Dermis microvascular lymphatic vessel endothelial cell (primary cell): ENCODE measurements around the gene CD22. TPM values are rescaled to one million over a fixed set of nuclear protein-coding genes. Genes with fewer than 3 reads are reported as not detected.

Source experiments
- DNase-seq, 2 donors: peaks; one replicate each; pipeline versions ENCODE4 v3.0.0 to v3.0.0-alpha.2; 2010; ENCODE audit warnings: low read depth in 2 of 2
- total RNA-seq: library from RNA; depleted of rRNA; stranded (reverse); fragments of >200 nt; gene quantifications from 2 replicates; pipeline ENCODE4 v1.2.1, GENCODE V29; 2014

The CD22 gene
- total RNA-seq, 1 donor from 2014 or later: 0.13 TPM

GRCh38 chr19:35313587-35313986, 15.4 kb upstream of the CD22 start:
- DNase-seq: no peak

- no peak for DNase-seq
Observed at GRCh38 chr19:35314031-35314430, 15.0 kb upstream of the CD22 start.

- no peak for DNase-seq
Observed at GRCh38 chr19:35314858-35315470, 14.0 kb upstream of the CD22 start.

DNA sequence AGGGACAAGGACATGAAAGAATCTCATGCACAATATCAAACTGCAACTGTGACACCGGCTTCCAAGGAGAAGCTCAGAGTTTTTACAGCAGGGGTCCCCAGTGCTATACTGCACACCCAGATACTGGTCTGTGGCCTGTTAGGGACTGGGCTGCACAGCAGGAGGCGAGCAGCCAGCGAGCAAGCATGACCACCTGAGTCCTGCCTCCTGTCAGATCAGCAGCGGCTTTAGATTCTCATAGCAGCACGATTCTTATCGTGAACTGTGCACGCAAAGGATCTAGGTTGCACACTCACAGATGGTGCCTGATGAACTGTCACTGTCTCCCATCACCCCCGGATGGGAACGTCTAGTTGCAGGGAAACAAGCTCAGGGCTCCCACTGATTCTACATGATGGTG, 13.1 kb upstream of the CD22 start:
- DNase-seq: no peak

GRCh38 chr19:35316560-35316959, 12.4 kb upstream of the CD22 start:
- no peak for DNase-seq

DNA sequence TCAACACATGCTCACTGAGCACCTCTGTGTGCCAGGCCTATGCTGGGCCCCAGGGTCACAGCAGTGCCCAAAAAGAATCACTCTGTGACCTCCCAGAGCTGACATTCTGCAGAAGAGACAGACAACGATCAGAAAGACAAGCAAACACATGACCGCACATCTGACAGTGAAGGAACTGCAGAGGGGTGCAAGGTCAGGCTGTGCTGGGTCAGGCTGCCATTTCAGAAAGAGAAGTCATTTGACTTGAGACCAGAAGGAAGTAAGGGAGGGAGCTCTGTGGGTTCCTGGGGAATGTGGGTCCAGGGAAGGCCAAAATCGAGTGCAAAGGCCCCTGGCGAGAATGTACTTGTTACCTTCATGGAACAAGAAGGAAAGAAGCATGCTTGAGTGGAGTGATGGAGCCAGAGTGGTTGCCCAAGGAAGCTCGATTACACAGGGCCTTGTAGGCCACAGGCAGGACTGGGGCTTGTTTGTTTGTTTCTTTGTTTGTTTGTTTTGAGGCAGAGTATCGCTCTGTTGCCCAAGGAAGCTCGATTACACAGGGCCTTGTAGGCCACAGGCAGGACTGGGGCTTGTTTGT, 11.4 kb upstream of the CD22 start:
- DNase-seq: no peak

- peak; percentile 90 to 98 for DNase-seq
Observed at GRCh38 chr19:35318679-35319448, 10.1 kb upstream of the CD22 start.

DNA sequence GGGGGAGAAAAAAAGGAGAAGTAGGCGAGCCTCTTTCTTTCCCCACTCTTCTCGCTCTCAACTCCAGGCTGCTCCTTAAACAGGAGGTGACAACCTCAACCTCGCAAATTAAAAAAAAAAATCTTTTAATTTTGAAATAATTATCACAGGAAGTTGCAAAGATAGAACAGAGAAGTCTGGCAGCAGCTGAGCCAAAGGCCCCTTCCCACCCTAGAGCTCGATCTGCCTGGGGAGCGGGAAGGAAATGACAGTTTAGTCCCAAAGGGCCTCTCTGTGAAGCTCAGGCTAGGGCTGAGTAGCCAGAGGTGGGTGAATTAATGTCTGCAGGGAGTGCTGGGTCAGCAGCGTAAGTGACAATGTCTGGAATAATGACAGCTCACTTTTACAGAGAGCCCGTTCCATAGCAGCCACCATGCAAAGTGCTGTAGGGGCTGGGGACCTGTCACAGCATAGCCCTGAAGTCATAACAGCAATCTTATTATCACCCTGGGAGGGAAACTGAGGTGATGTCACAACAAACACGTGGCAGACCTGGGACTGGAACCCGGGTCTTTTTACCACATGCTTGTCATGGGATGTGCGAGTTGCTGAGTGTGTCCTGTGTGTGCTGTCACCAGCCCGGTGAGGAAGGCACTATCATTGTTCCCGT, 8.8 kb upstream of the CD22 start:
- DNase-seq: no peak

- DNase-seq: no peak
Observed at GRCh38 chr19:35321291-35321690, 7.7 kb upstream of the CD22 start.

- DNase-seq: no peak
Observed at GRCh38 chr19:35322014-35322413, 7.0 kb upstream of the CD22 start.

DNA sequence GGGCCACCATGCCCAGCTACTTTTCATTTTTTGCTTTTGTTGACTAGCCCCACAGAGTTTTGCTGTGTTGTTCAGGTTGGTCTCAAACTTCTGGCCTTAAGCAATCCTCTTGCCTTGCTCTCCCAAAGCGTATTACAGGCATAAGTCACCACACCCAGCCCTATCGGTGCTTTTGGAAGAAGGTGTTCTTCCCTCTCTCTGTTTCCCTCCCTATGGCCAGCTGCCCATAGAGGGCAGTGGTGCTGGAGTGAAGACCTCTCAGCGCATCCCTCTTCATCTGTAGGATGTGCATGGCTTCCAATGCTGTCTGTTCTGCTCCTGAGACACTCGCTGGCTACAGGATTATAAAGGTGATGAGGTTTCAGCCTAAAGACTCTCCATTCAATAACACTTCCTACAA, 1.3 kb upstream of the CD22 start:
- DNase-seq: no peak

DNA sequence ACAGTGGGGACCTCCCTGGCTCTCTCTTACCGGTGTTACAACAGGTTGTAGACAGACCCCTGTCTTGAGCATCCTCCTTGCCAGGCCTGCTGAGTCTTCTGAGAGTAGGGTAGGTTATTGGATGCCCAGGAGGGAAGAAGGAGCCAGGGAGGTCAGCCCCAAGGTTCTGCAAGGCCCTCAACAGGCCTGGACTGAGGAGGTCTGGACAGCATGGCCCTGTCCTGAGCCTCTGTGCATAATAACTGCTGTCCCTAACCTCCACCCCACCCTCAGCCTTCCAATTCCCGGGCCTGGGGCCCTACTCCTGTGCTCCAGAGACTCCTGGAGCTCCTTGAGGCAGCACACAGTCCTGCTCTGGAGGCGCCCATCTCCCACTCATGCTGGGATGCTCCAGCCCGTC, 336 bp downstream of the CD22 start:
- DNase-seq: no peak

GRCh38 chr19:35330475-35330874, 1.5 kb downstream of the CD22 start:
- DNase-seq: no peak

GRCh38 chr19:35331551-35332214, 2.7 kb downstream of the CD22 start:
- DNase-seq: no peak

- peak in 1 of 2 donors; percentile 16 for DNase-seq
Observed at GRCh38 chr19:35332817-35333216, 3.8 kb downstream of the CD22 start.

DNA sequence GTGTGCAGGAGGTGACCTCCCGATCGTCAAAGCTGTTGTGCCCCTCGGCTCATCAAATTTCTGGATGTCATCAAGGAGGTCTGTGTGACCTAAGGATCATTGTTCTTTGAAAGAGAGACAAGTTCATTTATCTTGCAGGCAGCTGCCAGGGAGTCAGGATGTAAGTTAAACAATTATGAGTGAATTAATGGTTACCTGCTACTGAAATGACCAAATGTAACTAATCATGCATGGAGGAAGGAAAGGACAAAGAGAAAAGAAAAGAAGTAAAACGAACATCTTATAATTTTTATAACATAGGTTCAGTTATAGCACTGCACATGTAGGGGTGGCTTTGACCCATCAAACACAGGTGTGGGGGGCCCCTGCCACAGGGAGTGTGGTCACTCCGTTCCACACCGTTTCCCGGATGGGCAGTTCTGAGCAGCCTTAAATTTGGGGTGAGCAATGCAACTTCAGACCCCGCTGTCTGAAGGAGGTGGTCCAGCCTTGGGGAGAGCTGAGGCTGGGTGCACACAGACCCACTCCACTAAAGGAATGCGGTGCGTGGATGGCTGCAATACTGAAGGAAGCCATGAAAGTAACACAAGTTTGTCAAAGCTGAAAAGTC, 5.3 kb downstream of the CD22 start:
- DNase-seq: no peak

GRCh38 chr19:35336166-35336955, 7.4 kb downstream of the CD22 start:
- DNase-seq: no peak

- DNase-seq: no peak
Observed at GRCh38 chr19:35337097-35337983, 8.4 kb downstream of the CD22 start.

DNA sequence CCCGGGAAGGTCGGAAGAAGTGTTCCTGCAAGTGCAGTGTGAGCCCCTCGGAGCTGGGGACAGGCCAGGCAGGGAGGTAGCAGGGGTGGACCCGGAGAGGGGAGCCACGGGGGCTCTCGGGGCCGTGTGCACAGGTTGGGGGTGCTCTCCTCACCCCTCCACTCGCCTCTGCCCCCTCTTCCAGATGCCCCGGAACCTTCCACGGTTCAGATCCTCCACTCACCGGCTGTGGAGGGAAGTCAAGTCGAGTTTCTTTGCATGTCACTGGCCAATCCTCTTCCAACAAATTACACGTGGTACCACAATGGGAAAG, 9.0 kb downstream of the CD22 start:
- DNase-seq: no peak

- no peak for DNase-seq
Observed at GRCh38 chr19:35340431-35340830, 11.4 kb downstream of the CD22 start.
